Measurements from ENCODE around the gene WWTR1.

DNA sequence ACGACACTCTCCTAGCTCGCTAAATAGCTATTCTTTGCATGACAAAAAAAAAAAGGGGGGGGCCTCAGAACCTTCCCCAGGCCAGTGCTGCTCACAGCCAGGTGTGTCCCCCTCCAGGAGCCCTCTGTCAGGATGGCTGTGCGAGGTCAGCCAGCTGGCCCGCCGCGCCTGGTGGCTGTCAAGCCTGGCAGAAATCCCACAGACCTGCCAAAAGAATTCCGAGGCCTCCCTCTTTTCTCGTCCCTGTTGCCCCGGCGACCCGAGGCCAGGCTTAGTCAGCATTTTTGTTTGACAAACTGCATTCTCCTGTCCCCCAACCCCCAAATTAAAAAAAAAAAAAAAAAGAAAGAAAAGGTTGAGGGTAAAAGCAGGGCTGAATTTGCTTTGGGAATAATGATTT lies 121.4 kb downstream of the WWTR1 start:
- TF ChIP-seq, protein P1, sequence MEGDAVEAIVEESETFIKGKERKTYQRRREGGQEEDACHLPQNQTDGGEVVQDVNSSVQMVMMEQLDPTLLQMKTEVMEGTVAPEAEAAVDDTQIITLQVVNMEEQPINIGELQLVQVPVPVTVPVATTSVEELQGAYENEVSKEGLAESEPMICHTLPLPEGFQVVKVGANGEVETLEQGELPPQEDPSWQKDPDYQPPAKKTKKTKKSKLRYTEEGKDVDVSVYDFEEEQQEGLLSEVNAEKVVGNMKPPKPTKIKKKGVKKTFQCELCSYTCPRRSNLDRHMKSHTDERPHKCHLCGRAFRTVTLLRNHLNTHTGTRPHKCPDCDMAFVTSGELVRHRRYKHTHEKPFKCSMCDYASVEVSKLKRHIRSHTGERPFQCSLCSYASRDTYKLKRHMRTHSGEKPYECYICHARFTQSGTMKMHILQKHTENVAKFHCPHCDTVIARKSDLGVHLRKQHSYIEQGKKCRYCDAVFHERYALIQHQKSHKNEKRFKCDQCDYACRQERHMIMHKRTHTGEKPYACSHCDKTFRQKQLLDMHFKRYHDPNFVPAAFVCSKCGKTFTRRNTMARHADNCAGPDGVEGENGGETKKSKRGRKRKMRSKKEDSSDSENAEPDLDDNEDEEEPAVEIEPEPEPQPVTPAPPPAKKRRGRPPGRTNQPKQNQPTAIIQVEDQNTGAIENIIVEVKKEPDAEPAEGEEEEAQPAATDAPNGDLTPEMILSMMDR (conservative IDR thresholded peaks at IDR 0.05; ENCODE audit: low read depth in 2 of 2), result no peak
- TF ChIP-seq, protein P2, sequence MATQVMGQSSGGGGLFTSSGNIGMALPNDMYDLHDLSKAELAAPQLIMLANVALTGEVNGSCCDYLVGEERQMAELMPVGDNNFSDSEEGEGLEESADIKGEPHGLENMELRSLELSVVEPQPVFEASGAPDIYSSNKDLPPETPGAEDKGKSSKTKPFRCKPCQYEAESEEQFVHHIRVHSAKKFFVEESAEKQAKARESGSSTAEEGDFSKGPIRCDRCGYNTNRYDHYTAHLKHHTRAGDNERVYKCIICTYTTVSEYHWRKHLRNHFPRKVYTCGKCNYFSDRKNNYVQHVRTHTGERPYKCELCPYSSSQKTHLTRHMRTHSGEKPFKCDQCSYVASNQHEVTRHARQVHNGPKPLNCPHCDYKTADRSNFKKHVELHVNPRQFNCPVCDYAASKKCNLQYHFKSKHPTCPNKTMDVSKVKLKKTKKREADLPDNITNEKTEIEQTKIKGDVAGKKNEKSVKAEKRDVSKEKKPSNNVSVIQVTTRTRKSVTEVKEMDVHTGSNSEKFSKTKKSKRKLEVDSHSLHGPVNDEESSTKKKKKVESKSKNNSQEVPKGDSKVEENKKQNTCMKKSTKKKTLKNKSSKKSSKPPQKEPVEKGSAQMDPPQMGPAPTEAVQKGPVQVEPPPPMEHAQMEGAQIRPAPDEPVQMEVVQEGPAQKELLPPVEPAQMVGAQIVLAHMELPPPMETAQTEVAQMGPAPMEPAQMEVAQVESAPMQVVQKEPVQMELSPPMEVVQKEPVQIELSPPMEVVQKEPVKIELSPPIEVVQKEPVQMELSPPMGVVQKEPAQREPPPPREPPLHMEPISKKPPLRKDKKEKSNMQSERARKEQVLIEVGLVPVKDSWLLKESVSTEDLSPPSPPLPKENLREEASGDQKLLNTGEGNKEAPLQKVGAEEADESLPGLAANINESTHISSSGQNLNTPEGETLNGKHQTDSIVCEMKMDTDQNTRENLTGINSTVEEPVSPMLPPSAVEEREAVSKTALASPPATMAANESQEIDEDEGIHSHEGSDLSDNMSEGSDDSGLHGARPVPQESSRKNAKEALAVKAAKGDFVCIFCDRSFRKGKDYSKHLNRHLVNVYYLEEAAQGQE (IDR thresholded peaks at IDR 0.05; ENCODE audit: unreplicated experiment), result no peak
- TF ChIP-seq ZNF331 (CRISPR knock-in tag; IDR thresholded peaks at IDR 0.05; ENCODE audit: low read depth) (no peak), POLR2AphosphoS5 (IDR thresholded peaks at IDR 0.05; ENCODE audit: low read depth) (no peak), JUNB (IDR thresholded peaks at IDR 0.05; ENCODE audit: unreplicated experiment) (no peak)

Data from GM23338 (cell line).